GM19193 (cell line): ENCODE results near the gene TAF4.

ENCODE experiments used
- POLR2A ChIP-seq: IDR thresholded peaks from 4 replicates; pipeline ENCODE4 v1.6.1; 2011; ENCODE audit not compliant: insufficient read depth, insufficient read length; ENCODE audit errors: extremely low read depth

Gene TAF4

DNA sequence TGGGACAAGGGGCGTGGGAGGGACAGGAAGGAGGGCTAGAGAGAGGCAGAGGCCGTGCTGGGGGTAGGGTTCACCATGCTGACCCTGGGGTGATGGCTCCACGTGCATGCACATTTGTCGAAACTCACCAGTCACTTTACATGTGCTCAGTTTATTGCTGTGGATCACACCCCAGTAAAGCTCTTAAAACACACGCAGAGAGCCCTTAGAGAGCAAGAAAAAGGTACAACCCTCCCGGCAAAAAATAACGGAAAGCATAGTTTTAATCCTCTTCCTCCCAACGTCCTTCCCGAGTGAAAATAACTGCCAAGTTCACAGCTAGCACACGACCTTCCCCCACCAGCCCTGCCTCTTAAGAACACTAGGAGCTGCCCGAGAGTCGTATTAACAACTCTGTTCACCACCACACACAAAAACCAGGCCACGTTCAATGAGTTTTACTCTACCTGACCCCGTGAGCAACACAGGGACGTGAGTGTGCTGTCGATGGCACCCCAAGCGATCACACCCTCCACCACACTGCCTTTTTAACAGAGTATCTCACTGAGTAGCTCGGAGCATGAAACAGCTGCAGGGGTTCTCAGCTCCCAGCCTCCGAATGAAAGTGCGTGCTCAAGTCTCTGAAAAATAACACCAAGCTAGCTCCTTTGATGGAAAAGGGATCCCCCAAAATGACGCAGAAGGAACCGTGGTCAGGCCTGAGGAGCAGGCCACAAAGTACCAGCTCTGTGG, 39.7 kb downstream of the TAF4 start:
- no peak for TF ChIP-seq POLR2A

DNA sequence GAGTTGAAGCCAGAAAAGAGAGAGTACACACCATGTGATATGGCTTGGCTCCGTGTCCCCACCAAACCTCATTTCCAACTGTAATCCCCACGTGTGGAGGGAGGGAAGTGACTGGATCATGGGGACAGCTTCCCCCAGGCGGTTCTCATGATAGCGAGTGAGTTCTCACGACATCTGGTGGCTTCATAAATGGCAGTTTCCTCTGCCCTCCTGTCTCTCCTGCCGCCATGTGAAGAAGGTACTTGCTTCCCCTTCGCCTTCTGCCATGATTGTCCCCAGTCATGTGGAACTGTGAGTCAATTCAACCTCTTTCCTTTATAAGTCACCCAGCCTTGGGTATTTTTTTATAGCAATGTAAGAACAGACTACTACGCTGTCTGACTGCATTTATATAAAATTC, 40.3 kb downstream of the TAF4 start:
- TF ChIP-seq POLR2A, result no peak

- TF ChIP-seq POLR2A, result no peak
Observed at GRCh38 chr20:62023935-62024334, 41.7 kb downstream of the TAF4 start.

GRCh38 chr20:62022575-62023139, 43.0 kb downstream of the TAF4 start:
- no peak for TF ChIP-seq POLR2A

GRCh38 chr20:62021793-62022385, 43.8 kb downstream of the TAF4 start:
- TF ChIP-seq POLR2A, result no peak

- no peak for TF ChIP-seq POLR2A
Observed at GRCh38 chr20:62020935-62021701, 44.6 kb downstream of the TAF4 start.

GRCh38 chr20:62019881-62020492, 45.7 kb downstream of the TAF4 start:
- TF ChIP-seq POLR2A, result no peak

- no peak for TF ChIP-seq POLR2A
Observed at GRCh38 chr20:62019144-62019805, 46.4 kb downstream of the TAF4 start.

DNA sequence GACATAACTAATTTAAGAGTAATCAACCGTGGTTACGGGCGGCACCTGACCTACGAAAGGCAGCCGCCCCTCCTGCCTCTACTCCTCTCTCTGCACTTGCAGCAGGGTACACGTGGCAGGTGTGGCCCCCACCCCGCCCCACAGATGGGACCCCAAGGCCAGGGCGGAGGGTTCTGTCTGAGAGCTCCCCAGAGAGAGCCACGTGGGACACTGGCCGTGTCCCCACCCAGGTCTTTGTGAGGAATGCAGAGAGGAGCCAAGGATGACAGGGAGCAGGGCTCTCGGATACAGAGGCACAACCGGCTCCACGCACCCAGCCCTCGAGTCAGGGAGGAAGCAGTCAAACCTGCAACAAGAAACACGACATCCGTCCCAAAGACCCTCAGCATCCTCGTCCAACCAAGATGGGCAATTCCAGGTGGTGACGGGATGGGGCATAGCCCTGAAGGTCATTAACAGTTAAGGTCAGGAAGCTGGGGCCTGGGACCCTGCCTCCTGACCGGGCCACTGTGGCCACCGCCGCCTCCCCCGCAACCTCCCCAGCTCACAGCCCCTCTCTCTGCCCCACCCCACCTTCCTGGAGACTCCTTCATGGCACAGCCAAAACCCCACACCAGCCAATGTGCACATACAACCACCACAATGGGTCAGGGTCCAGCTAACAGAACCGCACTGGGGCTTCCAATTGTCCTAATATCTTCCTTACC, 47.1 kb downstream of the TAF4 start:
- no peak for TF ChIP-seq POLR2A

GRCh38 chr20:62015540-62016288, 50.0 kb downstream of the TAF4 start:
- TF ChIP-seq POLR2A, result no peak

DNA sequence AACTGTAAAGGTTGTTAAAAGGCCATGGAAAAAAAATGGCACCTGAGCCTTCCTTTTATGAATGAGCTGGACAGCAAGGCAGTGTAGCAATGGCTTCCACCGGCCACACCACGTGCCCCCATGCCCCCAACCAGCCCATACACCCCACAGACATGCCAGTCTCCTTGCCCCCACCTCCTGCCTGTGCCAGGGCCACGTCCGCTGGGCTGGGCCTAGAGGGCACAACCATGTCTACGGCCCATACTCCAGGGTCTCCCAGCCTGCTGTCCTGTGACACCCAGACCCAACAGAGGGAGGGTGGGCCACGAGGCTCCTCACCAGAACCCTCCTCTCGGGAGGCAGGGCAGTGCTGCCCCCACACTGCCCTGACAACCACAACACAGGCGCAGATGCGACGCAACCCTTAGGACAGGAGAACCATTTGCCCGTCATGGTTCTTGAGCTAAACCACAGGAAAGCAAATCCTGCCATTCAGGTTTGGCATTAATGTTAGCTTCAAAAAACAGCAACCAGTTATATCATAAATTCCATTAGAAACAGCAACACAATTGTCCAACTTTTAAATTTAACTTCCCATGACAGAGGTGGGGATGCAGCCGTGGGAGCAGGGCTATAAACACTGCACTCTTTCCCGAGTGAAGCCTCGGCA, 50.7 kb downstream of the TAF4 start:
- no peak for TF ChIP-seq POLR2A

- TF ChIP-seq POLR2A, result no peak
Observed at GRCh38 chr20:62014488-62014775, 51.2 kb downstream of the TAF4 start.

GRCh38 chr20:62012631-62013030, 53.0 kb downstream of the TAF4 start:
- no peak for TF ChIP-seq POLR2A
